SIG-M5 (cell line): ENCODE data around the gene UNC13B.
"Not testable (repeated sequence)": the region's sequence is repeated elsewhere in the genome, so short reads cannot be mapped to it uniquely, and the experiment has no call there.

Experiments used
- DNase-seq: peaks from one replicate; lab custom pipeline; 2025; lab: John Stamatoyannopoulos, UW

UNC13B gene

DNA sequence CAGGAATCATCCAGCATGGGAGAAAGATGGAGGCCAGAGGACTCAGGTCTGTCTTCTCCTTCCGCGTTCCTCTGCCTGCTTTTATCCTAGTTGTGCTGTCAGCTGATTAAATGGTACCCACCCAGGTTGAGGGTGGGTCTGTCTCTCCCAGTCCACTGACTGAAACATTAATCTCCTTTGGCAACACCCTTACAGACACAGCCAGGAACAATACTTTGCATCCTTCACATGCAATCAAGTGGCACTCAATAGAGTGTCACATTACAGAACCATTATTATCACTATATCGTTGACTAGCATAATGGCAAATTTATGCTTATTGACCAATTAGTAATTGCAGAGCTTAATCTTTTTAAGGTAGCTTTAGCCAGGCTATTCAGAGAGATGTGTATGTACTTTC is 64.8 kb downstream of the UNC13B start:
- DNase-seq = no peak

DNA sequence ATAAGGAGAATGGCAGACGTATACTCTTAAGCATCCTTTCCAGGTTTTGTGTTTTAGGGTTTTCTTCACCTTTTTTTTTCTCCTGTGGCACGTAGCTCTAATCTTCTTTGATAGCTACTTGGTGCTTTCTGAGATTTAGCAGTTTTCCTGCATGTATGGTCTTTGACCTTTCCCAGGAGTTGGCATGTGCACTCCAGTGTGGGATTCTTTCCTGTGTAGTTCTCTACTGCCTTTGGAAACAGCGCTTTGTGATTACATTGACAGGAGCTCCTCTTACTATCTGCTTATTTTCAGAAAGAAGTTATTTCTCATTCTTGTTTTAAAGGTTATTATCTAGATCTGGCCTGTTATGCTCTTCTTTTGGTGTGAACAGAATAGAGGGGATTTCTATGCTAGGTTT is 65.5 kb downstream of the UNC13B start:
- no peak for DNase-seq

DNA sequence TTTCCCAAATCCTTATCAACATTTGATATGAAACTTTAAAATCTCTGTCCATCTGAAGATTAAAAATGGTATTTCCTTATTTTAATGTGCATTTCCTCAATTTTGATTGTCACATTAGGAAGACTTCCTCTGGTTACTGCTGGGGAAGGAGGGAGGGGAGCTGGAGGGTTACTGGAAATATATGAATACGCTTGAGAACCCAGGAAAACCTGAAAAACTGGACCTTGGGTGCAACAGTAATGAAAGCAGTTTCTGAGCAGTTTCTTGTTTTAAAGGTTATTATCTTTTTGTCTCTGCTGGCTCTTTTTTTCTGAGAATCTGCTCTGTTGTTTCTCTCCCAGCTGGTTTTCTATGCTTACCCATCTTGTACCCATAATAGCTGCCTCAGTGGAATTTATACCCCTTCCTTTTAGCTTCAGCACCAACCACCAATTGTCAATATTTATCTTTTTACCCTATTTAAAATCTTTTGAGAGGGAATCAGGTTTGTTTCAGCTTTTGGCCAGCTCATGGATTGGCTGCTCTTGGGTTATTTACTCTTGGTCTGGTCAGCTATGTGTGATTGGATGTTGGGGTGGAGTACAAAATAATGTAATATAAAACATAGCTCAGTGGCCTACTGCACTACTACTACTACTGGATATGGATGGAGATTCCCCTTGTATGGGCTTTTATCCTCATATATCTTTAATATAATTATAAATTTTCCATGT is 67.4 kb downstream of the UNC13B start:
- DNase-seq = no peak

DNA sequence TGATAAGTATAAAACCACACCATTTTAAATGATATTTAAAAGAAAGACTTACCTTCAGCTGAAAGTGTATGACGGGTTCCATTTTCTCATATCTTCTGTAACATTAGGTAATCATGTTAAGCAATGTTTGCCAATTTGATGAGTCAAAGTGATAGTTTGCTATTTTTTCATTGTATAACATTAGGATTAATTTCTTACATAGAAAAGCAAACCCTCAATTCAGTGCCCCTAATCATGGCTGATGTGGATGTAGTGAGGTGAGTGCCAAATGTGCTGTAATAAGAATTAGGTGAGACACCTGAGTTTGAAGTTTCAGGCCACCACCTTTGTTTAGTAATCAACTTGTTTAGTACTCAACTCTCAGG is 68.0 kb downstream of the UNC13B start:
- DNase-seq = no peak

DNA sequence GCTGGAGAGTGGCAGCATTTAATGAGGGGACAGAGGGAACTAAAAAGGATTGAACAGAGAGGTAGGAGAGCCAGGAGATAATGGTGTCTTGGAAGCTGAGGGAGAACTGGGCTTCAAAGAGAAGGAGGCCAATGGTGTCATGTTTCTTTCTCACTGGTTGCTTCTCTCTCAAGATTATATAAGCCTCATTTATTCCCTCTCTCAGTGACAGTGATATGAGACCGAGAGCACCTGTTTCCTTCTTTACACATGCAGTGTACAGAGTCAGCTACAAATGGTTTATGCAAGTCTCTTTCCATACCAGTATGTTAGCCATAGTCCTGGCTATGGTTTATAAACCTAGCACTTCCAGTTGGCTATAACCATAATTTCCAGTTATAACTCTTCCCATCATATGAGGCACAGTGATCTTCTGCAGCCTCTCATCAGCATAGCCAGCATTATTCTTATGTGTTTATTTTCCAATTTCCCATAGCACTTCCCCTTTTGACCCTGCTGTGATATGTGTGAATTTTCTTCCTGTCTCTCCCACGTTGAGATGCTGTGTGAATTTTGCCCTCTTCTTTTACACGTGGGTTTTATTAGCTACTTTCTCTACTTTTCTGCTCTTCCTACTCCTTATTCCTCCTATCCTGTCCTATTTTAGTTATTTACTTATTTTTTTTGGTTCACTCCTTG is 71.2 kb downstream of the UNC13B start:
- DNase-seq = no peak

DNA sequence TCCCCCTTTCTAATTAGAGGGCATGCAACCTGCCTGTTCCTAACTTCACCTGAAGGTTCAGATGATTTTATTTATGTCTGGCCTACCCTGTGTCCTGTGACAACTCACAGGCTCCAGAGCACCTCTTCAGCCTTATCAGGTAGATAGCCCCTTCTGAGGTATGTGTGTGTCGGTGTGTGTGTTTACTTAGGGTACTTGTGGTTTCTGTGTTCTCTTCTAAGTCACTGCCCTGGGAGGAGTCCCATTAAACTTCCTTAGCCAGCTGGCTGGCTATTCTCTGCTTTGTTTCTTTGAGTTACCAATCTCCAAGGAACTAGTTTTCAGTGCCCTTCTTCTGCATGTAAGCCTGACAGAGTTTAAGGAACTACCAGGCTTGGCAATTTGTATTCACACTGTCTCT is 74.9 kb downstream of the UNC13B start:
- no peak for DNase-seq

DNA sequence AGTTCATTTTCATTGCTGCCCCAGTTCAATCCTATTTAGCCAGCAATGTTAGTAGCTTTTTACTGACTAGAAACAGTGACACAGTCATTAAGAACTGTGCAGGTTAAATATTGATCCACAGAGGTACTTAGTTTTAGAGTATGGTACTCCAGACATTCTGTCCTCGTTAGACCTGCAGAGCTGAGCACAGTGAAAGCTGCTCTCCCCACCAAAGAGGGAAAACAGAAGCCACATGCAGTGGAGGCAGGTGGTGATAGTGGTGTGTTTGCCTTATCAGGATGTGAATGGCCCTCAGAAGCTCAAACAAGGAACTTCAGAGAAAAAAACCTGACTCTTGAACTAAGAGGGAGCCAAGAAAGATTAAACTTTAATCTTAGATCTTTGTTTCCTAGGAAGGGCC is 75.5 kb downstream of the UNC13B start:
- no peak for DNase-seq

DNA sequence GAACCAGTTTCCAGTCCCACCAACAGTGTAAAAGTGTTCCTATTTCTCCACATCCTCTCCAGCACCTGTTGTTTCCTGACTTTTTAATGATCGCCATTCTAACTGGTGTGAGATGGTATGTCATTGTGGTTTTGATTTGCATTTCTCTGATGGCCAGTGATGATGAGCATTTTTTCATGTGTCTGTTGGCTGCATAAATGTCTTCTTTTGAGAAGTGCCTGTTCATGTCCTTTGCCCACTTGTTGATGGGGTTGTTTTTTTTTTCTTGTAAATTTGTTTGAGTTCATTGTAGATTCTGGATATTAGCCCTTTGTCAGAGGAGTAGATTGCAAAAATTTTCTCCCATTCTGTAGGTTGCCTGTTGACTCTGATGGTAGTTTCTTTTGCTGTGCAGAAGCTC is 84.1 kb downstream of the UNC13B start:
- not testable (repeated sequence) for DNase-seq

DNA sequence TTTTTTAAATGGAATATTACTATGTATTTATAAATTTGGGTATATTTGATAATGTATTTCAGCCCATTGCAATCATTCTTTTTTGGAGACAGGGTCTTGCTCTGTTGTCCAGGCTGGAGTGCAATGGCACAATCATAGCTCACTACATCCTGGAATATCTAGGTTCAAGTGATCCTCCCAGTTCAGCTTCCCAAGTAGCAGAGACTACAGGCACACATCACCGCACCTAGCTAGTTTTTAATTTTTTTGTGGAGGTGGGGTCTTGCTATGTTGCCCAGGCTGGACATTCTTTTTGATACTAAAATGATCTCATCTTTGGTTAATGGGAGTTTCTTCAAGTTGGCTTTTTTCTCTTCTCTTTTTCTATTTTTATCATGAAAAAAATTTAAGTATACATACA is 91.3 kb downstream of the UNC13B start:
- no peak for DNase-seq

DNA sequence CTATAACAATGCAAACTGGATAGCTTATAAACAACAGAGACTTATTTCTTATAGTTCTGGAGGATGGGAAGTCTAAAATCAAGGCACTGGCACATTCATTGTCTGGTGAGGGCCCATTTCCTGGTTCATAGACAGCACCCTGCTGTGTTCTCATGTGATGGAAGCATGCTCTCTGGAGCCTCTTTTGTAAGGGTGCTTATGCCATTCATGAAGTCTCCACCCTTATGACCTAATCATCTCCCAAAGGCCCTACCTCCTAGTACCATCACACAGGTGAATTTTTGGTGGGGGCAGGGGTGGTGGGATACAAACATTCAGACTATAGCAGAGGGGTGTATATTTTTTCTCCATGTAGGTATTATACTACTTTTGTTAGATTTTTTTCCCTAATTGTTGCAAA is 92.4 kb downstream of the UNC13B start:
- no peak for DNase-seq

DNA sequence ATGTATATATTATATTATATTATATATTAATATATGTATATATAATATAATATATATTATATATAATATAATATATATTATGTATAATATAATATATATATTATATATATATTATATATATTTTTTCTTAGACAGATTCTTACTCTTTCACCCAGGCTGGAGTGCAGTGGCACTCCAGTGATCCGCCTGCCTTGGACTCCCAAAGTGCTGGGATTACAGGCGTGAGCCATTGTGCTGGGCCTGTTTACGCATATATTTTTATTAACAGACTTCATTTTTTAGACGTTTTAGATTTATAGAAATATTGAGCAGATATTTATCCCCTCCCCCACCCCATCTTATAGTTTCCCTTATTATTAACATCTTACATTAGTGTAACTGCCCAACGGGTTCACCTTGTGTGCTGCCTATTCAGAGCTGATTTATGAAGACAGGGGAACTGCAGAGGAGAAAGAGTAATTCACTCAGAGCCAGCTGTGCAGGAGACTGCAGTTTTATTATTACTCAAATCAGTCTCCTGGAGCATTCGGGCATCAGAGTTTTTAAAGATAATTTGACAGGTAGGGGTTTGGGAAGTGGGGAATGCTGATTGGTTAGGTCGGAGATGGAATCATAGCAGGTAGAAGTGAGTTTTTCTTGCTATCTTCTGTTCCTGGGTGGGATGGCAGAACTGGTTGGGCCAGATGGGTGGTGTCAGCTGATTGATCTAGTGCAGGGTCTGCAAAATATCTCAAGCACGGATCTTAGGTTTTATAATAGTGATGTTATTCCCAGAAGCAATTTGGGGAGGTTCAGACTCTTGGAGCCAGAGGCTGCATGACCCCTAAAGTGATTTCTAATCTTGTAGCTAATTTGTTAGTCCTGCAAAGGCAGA is 93.4 kb downstream of the UNC13B start:
- DNase-seq = no peak

DNA sequence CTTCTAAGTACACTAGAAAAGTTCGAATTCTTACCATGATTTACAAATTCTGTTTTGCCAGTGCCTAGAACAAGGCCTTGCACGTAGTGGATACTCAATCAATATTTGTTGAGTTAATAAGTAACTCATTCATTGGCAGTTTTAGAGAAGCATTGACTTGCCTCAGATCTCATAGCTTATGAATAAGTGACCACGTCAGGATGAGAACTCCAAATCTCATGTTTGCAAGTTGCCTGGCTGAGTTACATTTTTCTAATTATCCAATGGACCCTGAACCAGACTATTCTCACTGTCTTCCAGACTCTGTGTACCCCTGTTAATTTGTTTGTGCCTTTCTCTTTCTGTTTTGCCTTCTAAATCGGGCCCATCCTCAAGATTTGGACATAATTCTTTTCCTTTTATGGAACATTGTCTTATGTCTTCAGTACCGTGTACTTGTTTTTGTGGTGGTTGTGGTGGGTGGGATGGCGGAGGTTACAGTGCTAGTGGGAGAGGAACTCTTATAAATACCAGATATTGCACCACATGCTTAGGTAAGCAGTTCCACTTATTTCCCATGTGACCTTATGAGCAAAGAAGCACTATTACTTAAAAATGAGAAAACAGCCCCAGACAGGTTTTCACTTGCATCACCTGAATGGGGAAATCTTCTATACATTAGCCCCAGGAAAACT is 96.3 kb downstream of the UNC13B start:
- no peak for DNase-seq

DNA sequence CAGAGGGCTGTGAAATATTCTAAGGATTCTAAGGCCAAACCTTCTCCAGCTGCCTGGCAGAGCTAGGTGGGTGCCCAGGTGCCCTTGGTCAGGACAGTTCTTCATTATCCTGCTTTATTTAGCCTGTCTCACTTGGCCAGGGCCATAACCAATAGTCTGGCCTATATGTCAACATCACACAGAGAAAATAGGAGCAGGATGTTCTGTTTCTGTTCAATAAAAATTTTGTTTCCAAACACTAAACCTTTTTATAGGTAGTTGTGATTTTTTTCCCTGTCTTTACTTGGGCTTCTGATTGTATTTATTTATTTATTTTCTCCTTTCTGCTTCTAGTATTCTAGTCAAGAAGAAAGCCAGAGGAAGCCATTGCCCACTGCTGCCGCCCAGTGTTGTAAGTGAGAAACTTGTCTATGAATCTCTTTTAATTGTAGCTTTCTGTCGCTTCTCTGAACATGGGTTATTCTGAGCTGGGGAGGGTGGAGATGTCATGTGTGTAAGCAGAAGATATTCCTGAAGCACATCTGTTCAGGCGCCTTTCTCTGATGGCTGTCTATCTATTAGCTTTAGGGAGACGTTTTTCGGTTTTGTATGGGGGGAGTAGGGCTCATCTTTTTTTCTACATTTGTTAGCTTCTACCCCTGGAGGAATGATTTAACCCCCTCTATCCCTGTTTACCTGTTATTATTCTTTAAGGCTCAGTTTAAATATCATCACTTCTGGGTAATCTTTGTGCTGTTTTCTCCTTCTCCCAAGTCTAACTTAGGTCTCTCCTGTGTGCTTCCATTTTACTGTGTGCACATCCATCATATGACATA is 97.1 kb downstream of the UNC13B start:
- DNase-seq = no peak

DNA sequence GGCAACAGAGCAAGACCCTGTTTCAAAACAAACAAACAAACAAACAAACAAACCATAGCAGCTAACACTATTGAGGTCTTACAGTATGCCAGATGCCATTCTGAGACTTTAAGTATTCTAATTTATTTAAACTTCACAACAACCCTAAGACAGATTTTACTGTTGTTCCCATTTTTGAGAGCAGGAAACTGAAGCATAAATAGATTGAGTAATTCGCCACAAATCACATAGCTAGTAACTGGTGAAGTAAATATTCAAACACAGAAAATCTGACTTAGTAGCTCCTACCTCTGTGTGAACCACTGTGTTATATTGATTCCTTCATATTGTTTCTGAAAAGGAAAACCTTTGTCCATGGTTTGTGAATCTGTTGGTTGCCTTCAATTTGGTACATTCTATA is 98.4 kb downstream of the UNC13B start:
- DNase-seq = no peak

DNA sequence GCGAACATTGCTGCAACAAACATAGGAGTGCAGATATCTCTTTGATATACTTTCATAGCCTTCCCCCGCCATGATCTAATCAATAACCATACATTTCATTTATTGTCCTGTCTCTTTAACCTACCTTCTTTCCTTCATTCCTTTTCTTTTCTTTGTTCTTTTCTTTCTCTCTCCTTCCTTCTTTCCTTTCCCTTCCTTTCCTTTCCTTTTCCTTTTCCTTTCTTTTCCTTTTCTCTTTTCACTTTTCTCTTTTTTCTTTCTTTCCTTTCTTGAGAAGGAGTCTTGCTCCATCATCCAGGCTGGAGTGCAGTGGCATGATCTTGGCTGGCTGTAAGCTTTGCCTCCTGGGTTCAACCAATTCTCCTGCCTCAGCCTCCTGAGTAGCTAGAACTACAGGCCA is 100.3 kb downstream of the UNC13B start:
- no peak for DNase-seq

DNA sequence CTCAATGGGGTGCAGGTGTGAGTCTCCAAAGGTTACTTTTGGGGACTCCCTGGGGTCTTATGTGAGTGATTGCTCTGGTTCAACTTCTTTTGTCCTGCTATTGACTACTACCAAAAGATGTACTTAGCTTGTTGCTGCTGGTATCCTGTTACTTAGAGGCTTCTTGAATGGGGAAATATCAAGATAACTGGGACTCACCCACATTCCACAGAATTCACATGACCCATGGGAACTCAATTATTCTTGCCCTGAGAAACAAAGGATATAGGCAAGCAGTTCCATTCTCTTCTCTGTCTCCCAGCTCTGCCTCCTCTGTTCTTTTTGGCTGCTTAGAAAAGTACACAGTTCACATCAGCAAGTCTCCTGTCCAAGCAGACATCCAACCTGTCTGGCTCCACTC is 105.9 kb downstream of the UNC13B start:
- no peak for DNase-seq

DNA sequence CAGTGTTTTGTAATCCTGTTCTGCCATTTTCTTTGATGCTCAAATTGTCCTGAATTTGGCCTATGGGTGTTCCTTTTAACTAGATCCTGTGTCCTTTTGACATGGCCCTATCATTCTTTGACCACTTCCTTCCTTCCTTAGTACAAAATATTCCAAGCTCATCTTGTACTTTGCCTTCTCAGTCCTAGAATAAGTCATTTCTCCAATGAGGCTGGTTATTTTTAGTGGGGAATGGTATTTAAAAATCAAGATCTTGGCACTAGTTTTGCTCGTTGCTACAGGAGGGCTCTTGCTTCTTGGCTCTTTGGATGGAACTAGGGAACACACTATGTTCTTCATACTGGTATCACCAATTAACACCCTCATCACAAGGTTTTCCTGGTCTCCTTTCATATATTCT is 108.1 kb downstream of the UNC13B start:
- DNase-seq = no peak

DNA sequence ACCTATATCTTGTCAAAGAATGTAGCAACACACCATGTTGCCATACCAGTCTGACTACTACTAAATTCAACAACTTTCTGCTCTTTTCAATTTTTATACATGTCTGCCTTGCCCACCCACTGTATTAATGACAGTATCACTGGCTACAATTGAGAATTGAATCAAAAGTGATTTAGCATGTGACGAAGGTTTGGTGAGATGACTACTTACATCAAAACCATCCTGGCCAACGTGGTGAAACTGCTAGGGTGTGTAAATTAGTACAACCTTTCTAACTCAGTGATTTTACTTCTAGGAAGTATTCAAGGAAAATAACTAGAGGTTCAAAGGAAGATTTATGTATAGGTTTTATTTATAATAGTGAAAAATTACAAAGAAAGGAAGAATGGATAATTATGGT is 109.8 kb downstream of the UNC13B start:
- no peak for DNase-seq

DNA sequence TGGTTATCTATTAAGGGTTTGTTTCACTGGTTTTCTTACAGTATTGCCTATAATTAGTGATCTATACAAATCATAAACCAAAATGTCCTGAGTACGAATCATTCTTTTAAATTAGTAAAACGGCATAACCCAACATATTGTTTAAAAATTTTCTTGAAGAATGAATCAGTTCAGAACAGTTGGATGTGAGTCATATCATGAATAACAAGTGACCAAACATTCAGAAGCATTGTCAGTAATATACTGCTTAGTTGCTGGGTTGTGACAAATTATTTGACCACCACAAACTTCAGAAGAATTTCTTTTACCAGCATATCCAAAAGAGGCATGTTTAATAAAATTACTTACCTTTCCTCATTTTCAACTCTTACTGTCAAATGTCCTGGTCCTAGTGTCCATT is 111.2 kb downstream of the UNC13B start:
- no peak for DNase-seq

DNA sequence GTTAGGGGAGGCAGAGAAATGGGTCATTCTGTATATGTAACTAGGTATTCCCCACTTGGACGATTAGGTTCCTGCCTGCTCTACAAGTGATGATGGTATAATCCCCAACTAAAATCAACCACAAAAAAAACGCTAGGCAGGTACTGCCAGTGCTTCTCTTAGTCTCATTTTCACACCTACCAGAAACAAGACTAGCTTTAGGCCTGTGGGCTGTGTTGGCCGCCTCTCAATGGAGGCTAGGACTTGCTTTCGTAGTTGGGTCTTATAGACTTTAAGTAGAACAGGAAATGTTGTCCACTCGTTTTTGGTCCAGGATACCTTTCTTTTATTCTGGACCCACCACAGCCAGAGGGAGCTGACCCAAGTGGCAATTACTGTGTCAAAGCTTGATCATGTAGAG is 111.8 kb downstream of the UNC13B start:
- no peak for DNase-seq

DNA sequence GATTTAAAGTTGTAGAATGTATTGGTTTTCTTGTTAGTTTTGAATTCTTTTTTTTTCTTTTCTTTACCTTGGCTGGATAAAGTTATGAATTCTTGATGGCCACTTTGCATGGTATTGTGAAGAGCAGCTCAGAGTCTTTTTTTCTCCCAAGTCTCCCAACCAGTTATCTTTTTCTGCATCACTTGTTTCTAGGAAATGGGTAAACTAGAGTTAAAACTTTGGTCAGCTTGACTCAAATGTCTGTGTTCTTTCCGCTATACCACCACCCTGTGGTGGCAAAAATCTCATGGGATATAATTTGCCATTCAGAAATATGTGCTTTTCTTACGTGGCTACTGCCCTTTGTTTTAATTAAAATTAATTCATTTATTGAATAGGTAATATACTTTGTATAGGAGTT is 113.2 kb downstream of the UNC13B start:
- DNase-seq = no peak

DNA sequence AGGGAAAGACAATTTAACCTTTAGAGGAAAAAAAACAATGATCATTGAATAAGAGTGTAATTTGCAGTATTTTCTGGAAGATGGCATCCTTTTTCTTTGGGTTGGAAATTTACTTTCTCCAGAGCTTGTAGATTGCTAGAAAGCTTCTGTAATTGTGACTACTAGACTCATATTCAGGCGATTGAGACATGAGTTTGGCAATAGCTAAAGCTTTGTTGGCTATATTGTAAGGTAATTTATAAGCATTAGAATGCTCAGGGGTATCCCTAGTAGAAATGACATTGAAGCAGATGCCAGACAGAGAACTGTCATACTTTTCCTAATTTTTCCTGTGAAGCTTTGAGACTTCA is 115.3 kb downstream of the UNC13B start:
- no peak for DNase-seq
